NCI-H146 (cell line): Measurements from ENCODE around the gene LSP1.

Experiments
- DNase-seq: peaks from one replicate; lab custom pipeline; 2025; lab: John Stamatoyannopoulos, UW

Gene LSP1

DNA sequence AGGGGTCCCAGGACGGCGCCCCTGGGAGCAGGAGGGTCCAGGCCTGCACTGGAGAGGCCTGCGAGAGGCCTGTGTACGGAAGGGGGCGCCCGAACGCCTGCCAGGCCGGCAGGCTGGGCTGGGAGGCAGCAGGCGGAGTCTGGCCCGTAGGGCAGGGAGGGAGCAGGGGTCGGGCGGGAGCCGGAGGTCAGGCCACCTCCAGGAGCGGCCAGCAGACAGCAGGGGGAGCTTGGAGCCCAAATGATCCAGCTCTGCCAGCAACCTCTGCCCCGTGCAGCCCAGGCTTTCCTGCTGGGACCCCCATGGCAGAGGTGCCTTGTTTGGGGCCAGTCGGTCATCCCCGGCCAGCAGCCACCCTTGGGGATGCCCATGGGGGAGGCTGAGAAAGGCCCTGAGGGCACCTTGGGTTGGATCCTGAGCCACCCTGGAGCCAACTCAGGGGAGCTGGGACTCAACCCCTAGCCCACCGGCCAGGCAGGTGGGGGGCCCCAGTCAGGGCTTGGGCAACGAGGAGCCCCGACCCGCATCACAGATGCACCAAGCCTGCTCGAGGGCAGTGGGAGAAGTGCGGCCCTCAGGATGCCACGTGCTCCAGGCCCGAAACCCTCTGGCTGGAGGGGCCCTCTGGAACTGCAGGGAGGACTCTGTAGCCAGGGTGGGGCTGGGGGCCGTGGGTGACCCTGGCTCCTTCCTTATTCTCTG is 27.7 kb upstream of the LSP1 start:
- no peak for DNase-seq

DNA sequence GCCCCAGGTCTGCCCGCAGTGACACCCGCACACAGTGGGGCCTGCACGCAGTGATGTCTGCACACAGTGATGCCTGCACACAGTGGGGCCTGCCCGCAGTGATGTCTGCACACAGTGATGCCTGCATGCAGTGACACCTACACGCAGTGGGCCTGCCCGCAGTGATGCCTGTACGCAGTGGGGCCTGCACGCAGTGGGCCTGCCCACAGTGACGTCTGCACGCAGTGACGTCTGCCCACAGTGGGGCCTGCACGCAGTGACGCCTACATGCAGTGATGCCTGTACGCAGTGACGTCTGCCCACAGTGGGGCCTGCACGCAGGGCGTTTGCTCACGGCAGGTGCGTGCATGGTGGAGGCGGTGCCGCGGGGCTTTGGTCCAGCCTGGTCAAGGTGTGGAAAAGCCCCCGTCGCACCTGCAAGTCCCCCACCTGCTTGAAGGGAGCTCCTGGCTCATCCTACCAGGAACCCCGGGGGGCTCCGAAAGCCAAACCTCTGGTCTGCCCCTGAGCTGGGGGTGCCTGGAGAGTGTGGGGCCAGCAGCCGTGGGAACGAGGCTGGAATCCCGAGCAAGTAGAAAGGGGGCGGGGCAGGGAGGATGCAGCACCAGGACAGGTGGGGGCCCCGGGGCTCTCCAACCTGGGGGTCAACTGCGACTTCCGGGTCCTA is 27.0 kb upstream of the LSP1 start:
- no peak for DNase-seq

DNA sequence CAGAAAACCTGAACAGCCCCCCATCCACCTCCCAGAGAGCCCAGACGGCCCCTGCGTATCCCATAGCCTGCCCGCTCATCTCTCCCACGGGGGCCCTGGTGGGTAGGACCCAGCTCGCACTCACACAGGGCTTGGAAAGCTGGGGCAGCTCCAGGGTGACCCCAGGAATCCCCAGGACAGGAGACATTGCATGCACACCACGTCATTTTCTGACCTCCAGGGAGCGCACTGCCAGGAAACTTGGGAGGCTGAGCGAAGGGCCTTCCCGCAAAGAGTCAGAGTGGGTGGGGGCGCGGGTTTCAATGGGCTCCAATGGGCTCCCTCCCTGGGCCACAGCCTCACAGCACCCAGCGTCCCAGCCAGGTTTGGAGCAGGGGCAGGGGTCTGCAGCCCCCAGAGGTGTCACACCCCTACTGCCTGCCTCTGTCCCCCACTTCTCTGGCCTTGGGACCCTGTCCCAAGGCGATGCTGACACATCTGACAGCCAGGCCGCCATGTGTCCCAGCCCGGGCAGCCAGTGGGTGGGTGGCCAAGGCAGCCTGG is 26.3 kb upstream of the LSP1 start:
- no peak for DNase-seq

DNA sequence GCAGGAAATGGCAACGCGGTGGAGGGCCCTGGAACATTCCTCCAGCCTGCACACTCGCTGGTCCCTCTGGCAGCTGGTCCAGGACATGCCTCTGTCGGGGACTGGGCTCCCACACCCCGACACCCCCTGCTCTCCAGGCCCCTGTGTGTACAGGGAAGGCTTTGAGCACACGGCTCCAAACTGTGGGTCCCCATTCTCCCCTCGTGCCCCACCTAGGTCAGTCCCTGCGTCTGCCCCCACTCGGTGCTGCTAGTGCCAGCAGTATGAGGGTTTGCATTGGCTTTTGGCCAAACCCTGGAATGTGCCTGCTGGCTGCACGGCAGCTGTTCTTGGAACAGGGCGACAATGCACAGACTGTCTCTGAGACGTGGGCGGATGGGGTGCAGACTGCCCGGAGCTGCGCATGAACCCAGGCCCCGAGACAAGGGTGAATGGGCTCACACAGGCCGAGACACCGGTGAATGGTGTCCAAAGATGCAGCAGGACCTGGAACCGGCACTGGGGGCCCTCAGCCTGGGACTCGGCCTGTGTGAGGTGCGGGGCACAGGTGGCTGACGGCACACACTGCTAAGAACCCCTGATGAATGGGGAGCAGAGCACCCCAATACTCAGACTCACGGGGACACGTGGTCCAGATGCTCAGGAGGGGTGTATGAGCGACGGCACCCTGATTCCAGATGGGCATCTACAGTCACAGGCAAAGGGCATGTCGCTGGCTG is 25.6 kb upstream of the LSP1 start:
- DNase-seq, result peak; percentile 34

DNA sequence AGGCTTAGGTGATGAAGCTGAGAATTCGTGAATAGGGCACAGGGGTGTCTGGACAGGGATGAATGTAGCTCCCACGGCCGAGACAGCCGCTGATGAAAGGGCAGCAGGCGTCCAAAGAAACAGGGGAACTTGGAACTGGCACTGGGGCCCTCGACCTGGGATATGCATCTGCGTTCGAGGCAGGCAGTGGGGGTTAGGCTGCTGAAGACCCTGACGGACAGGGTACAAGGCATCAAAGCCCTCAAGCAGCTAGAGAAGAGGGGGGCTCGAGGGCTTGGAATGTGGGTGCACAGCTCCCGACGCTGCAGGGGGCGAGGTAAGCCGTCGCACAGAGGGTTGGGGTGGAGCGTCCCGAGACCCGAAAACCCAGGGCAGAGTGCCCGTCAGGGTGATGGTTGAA is 25.0 kb upstream of the LSP1 start:
- DNase-seq, result no peak

DNA sequence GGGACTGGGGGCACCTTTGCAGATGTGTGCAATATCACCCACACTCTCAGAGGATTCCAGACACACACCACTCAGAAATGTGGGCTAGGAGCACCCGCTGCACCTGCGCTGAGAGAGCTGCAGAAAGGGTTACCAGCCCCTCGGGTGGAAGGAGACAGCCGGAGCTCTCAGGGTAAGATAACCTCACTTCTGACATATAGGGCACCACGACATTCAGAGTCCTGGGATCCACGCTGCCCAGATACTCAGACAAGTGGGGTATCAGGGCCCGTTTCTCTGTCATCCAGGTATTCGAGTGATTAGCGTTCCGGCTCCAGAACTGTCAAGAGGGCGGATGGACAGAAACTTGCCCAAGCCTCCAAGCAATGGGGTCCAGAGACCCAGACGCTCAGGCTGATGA is 24.3 kb upstream of the LSP1 start:
- no peak for DNase-seq

DNA sequence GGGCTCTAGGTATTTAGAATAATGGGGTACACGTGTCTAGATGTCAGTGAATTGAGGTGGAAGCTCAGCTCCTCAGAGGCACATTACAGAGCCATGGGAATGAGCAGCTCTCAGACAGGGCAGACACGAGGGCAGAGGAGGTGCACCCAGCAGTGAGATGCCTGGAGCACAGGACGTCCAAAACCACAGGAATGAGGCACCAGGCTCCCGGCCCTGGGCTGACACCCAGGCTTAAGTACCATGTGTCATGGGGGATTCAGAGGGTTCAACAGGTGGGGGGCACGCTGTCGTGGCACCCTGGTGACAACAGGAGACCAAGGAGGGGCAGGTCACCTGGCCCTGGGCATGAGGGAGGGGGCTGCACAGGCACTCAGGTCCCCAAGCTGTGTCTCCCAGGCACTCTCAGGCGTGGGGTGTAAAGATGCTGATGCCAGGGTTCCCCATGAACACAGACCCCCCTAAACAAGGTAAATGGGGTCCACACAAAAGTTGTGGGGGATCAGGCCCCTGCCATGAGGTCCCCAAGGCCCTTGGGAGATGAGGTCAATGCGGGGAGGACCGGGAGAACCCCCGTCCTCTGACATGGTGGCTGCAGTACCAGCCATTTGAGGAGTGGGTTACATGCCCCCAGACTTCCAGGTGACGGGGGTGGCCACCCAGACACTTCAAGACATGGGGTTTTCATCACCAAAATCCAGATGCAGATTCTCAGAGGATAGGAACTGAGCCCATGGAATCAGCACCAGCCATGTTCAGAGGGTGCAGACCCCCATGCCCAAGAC is 23.7 kb upstream of the LSP1 start:
- no peak for DNase-seq

DNA sequence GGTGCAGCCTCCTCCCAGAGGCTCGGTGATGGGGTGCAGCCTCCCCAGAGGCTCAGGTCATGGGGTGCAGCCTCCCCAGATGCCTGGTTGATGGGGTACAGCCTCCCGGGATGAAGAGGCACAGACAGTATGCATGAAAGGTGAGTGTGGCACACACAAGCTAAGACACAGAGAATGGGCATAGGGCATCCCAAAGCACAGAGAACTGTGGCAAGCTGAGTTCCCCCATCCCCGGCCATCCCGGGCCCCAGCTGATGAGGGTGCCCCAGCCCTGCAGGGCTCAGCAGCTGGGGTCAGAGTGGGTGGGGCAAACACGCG is 22.9 kb upstream of the LSP1 start:
- no peak for DNase-seq

DNA sequence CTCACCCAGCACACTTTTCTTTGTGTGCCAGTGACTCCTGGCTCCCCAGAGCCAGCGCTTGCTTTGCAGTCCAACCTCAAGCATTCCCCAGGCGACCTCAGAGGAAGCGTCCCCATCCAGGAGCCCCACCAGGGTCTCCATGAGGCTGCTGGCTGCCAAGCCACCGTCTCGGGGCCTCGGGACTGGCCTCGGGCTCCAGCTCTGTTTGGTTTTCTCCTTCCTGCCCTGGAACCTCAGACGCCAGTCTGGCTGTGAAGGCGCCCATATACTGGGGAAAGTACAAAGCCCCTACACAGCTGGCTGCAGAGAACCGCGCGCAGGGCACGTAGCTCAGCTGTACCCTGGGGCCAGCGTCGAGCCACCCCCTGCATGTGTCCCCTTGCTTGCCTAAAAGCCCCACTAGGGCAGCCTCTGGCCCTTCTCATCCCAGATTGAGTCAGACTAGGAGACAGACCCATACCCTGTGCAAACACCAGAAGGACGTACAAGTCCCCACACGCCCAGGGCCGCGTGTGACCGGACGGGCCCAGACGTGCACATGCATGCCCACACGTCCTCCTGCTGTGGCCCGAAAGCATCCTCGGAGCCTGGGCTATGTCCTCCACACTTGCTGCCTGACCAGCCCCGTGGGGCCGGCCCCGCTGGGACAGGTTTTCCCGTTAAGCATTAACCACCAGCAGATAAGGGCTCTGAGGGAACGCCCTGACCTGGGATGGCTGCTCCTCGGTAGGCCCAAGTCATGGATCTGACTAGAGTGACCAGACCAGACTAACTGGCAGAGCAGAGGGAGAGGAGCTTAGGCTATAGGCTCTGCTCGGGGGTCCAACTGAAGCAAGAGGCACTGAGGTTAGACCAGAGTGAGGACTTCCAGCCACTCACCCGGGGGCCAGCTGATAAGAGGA is 22.3 kb upstream of the LSP1 start:
- DNase-seq, result peak; percentile 23

DNA sequence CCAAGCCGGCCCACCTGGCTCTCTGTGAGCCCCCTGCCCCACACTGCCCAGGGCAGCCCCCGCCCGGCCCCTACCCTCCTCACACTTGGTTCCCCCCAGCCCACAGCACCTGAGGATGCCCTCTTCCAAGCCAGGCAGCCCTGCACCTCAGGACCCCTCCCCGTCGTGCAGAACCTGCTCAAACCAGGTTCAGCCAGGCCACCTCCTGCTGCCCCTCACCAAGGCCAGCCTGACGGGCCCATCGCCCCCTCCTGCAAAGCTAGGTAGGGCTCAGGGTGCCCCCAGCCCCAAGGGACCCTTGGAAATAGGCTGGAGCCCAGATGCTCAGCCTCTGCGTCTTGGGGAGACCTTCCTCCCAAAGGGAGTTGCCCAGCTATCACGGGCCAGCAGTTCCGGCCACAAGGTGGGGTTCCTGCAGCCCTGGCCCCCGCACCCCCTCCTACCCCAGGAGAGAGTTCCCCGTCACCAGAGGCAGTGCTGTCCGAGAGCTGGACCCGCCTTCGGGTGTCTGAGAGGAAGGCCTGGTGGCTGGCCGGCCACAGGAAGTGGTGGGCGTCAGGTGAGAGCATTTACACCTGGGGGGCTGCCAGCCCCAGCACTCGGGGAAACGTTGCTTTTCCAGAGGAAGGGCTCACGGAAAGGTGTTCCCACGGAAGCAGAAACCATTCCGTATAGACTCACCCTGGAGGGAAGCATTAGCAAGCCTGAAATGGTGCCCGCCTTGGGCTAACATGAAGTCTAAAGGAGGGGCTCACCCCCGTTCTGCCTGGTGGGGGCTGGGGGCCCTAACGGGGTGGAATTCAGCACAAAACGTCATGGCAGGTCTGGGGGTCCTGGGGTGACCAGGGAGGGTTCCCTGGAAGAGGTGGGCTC is 21.3 kb upstream of the LSP1 start:
- no peak for DNase-seq

DNA sequence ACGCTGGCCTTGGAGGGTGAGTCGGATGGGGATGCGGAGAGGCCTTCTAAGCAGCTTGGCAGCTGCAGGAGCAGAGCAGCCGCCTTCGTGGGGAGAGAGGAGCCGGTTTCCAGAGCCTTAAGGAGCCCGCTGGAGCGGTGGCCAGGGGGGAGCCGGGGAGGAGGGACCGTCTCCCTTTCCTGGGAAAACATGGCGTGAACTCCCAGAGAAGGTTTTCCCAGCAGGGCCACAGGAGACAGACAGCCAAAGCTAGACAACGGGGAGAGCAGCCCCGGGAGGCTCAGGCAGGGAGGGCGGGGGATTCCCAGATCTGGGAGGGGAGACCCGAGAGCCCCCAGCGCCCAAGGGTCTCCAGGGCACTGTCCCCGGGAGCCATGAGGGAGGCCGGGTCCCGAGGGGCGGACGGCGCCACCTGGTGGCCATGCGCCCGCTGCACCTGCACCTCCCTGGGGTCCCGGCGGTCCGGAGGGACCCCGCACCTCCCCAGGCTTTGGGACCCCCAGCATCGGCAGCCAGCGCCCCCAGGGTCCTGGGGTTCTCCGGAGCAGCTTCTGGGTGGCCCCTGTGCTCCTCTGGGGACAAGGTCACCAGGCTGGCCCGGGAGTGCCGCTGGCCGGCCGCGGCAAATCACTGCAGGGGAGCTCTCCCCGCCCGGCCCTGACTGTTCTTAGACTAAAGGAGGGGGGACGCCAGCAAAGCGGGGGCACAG is 20.5 kb upstream of the LSP1 start:
- DNase-seq, result no peak

DNA sequence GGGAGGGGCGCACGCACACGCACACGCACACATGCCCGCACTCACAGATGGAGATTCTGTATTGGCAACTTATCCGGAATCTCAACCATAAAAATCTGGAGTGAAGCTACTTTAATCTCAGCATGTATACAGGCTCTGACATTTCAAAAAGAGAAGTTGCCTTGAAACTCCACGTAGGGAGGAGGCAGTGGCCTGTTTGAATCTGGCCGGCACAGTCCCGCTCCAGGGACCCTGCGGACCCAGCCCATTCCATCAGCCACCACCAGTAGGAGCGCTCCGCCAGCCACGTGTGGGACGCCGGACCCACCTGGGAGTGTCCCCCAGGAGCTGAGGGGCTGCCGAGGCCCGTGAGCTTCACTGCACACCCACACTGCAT is 20.0 kb upstream of the LSP1 start:
- DNase-seq, result no peak

DNA sequence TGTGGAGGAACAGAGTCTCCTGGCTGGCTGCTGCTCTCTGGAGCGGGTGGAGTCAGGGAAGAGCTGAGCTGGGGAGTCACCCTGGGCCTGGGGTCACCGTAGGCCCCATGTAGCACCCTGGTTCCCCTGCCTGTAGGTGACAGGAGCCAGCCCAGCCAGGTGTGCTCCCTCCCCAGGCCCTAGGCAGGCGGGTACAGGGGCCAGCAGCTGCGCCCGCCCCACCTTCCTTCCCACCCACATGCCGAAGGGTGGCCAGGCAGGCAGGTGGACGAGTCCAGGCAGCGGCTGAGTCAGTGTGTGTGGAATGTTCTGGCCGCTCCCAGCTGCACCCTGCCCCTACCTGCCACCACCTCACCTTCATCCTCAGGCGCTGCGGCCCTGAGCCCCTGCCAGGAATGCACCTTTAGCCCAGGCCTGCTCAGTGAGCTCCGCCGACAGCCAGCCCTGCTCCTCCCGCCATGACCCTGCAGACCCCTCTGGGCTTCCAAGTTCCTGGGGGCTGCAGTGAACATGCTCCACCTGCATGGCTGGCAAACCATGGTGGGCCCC is 18.7 kb upstream of the LSP1 start:
- DNase-seq, result no peak

DNA sequence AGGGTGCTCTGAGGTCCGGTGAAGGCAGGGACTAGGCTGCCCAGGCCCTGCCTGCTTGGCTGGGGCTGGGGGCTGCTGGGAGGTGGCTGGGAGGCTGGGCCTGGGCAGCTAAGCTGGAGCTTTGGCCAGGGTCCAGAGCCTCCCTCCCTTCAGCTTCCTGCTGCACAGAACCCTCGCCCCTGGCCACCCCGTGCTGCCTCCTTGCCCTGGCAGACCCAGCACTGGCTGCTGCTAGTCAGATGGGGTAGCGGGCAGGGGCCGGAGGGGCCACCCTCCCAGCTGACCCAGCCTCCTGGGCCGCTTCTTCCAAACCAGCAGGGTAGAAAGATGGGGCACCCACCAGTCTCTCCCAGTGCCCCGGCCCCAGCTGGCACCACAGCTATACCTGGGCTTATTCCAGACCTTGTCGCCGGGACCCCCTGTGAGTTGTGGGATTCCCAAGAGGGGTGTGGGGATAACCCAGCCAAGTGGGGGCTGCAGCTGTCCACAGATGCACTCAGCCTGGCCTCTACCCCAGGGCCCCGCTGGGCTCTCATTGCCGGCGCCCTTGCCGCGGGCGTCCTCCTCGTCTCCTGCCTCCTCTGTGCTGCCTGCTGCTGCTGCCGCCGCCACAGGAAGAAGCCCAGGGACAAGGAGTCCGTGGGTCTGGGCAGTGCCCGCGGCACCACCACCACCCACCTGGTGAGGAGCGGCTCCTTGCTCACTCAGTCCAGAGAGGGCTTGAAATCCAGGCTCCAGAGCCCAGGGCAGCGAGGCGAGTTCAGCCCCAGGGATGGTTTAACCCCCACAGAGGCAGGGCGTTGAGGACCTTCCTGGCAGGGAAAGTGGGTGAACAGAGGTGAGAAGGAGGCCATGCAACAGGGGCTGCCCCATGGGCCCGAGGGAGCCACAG is 17.9 kb upstream of the LSP1 start, which contains the start of gene SYT8:
SYT8 (plus strand) TSS at position 212 of the 892 bp plus-strand sequence; CDS start at position 328, 116 bp downstream.
- no peak for DNase-seq

DNA sequence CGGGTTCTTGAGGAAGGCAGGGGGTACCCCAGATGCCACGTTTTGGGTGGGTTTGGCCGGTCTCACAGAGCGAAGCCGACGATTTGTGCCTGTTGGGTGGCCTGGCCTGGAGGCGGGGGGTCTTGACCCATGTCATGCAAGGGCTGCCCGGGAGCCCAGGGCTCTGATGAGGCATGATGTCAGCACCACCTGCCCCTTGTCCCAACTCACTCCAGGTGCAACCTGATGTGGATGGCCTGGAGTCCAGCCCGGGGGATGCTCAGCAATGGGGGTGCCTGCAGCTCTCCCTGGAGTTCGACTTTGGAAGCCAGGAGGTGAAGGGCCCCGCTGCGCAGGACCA is 17.2 kb upstream of the LSP1 start:
- no peak for DNase-seq

DNA sequence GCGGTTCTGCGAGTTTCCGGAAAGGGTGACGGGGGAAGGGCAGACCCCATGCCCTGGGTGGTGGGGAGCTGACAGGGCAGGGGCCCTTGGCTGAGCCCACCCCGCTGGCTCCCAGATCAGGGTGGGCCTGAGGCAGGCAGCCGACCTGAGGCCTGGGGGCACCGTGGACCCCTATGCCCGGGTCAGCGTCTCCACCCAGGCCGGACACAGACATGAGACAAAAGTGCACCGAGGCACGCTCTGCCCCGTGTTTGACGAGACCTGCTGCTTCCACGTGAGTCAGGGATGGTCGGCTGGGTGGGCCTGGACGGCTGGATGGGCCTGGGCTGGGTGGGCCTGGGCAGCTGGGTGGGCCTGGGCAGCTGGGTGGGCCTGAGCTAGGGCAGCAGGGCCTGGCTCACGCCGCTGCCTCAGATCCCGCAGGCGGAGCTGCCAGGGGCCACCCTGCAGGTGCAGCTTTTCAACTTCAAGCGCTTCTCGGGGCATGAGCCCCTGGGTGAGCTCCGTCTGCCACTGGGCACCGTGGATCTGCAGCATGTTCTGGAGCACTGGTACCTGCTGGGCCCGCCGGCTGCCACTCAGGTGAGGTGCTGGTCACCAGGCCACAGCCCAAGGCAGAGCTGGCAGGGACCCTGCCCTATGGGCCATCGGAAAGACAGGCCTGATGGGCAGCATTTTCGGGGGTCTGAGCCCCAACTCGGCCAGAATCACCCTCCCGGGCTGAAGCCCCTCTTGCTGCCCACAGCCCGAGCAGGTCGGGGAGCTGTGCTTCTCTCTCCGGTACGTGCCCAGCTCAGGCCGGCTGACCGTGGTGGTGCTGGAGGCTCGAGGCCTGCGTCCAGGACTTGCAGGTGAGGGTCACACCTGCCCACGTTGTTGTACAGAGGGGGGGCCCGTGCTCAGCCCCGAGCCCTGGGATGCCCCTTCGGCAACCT is 16.6 kb upstream of the LSP1 start:
- DNase-seq, result no peak
